HG03520 (cell line): ENCODE results near the gene NAXD.

Source experiments
- ATAC-seq: cut with Tn5 transposase; IDR thresholded peaks from one replicate; pipeline ENCODE4 v1.9.1; 2021; ENCODE audit warnings: mild to moderate bottlenecking, moderate library complexity; ENCODE audit not compliant: unreplicated experiment

Gene NAXD

DNA sequence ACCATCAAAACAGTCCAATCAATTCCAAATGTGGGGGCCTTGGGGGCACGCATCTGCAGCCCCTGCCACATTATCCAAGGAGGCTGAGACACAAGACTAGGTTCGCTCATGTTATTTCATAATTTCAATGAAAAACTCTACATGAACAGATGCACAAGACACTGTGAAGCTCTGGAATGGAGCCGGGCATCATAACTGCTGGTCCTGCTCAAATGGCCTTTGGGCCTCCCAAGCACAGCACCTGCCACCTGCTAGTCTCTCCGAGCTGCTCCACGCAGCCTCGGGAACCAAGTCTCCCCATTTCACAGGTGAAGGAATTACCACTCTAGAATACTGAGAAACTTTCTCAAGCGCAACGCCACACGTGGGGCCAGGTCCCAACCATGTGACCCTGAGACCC is 73.7 kb downstream of the NAXD start:
- ATAC-seq, result no peak
